Natural killer cell treated with Interleukin-12 subunit alpha and Interleukin-12 subunit beta and Interleukin-15 and Interleukin-18, amount 100 ng/mL, for 72 hours (primary cell): ENCODE data around the gene KIF20A. TPM values are rescaled to one million over a fixed set of nuclear protein-coding genes. Genes with fewer than 3 reads are reported as not detected.
"Not testable (repeated sequence)": the region's sequence is repeated elsewhere in the genome, so short reads cannot be mapped to it uniquely, and the experiment has no call there.

ENCODE experiments used
- ATAC-seq, 2 donors: fragments of 150-1000 bp; cut with Tn5 transposase in 1 of 2; sonication (Bioruptor Pico), chemical (Tn5 transposase) in 1 of 2; 2 replicates each; pipeline ENCODE4 v1.10.0; 2021
- DNase-seq: peaks from one replicate; pipeline ENCODE4 v3.0.0; 2022; ENCODE audit warnings: low spot score
- H3K27ac Mint-ChIP-seq, 2 donors: 1 replicate in 1 of 2; 2 replicates in 1 of 2; pipeline ENCODE4 v1.8.0; 2022; ENCODE audit warnings: mixed read lengths in 2 of 2, mild to moderate bottlenecking in 1 of 2, moderate library complexity in 1 of 2
- H3K27me3 Mint-ChIP-seq, 2 donors: 1 replicate in 1 of 2; 2 replicates in 1 of 2; pipeline ENCODE4 v1.8.0; 2022; ENCODE audit warnings: mixed read lengths in 2 of 2
- H3K36me3 Mint-ChIP-seq: one replicate; pipeline ENCODE4 v1.8.0; 2022; ENCODE audit warnings: mixed read lengths
- H3K4me1 Mint-ChIP-seq, 2 donors: 1 replicate in 1 of 2; 2 replicates in 1 of 2; pipeline ENCODE4 v1.8.0; 2022; ENCODE audit warnings: low read depth in 2 of 2, mixed read lengths in 2 of 2, mild to moderate bottlenecking in 1 of 2
- H3K4me3 Mint-ChIP-seq: one replicate; pipeline ENCODE4 v1.8.0; 2022; ENCODE audit warnings: mixed read lengths
- H3K9me3 Mint-ChIP-seq: 2 replicates; pipeline ENCODE4 v1.8.0; 2022; ENCODE audit warnings: mixed read lengths
- total RNA-seq, 2 donors: library from RNA; stranded (reverse); gene quantifications; one replicate each; pipeline ENCODE4 v1.2.3, GENCODE V29; 2022

The KIF20A gene
- total RNA-seq: 10 to 100 TPM; 23.5 to 43.0 TPM

- H3K27ac Mint-ChIP-seq: no peak within 1 kb of the TSS
- ATAC-seq (peak; percentile 93 to 96), DNase-seq (peak; percentile 93)
- no peak within 1 kb of the TSS for H3K4me3 Mint-ChIP-seq
- H3K4me1 Mint-ChIP-seq: peaks cover 0 to 15% of the 10 kb centered on the region in 2 donors
- peaks cover 4% of the 10 kb centered on the region for H3K36me3 Mint-ChIP-seq
- no peaks in the 10 kb centered on the region for H3K27me3 Mint-ChIP-seq
- H3K9me3 Mint-ChIP-seq: no peaks in the 10 kb centered on the region
Observed at GRCh38 chr5:138178516-138179276, at the start of gene KIF20A, which contains the start of gene BRD8. KIF20A (plus strand) TSS chr5:138179112; CDS start chr5:138179681, 569 bp downstream. BRD8 (minus strand) TSS chr5:138178630; CDS start chr5:138178614, 16 bp downstream.

- DNase-seq (no peak), ATAC-seq (no peak)
- H3K27ac Mint-ChIP-seq: no peak overlapping the region
- H3K36me3 Mint-ChIP-seq: no peaks in the 10 kb centered on the region
- H3K27me3 Mint-ChIP-seq: peaks cover 6 to 7% of the 10 kb centered on the region in 2 donors
- H3K4me3 Mint-ChIP-seq: no peak overlapping the region
- H3K4me1 Mint-ChIP-seq: peaks cover 3 to 7% of the 10 kb centered on the region in 2 donors
- no peaks in the 10 kb centered on the region for H3K9me3 Mint-ChIP-seq
Observed at GRCh38 chr5:138129347-138129746, 49.6 kb upstream of the KIF20A start.

GRCh38 chr5:138132543-138132942 lies 46.4 kb upstream of the KIF20A start:
- ATAC-seq: no peak
- Mint-ChIP-seq H3K36me3 (no peaks in the 10 kb centered on the region), H3K9me3 (no peaks in the 10 kb centered on the region), H3K4me3 (no peak overlapping the region), H3K27me3 (peaks cover 10 to 15% of the 10 kb centered on the region in 2 donors), H3K4me1 (peaks cover 3 to 7% of the 10 kb centered on the region in 2 donors), H3K27ac (no peak overlapping the region)
- DNase-seq: no peak

- no peak within 1 kb of the TSS for H3K4me3 Mint-ChIP-seq
- no peak for DNase-seq
- H3K4me1 Mint-ChIP-seq: no peaks in the 10 kb centered on the region
- peaks cover 12 to 36% of the 10 kb centered on the region in 2 donors for H3K27me3 Mint-ChIP-seq
- H3K27ac Mint-ChIP-seq: no peak within 1 kb of the TSS
- ATAC-seq: no peak
- no peaks in the 10 kb centered on the region for H3K36me3 Mint-ChIP-seq
- H3K9me3 Mint-ChIP-seq: no peaks in the 10 kb centered on the region
Observed at GRCh38 chr5:138138949-138139780, 39.7 kb upstream of the KIF20A start, which contains the start of gene NME5. NME5 (minus strand) TSS chr5:138139428; CDS start chr5:138138780, 648 bp downstream.

- H3K4me3 Mint-ChIP-seq: no peak overlapping the region
- no peaks in the 10 kb centered on the region for H3K9me3 Mint-ChIP-seq
- ATAC-seq (no peak), DNase-seq (no peak)
- H3K36me3 Mint-ChIP-seq: no peaks in the 10 kb centered on the region
- peaks cover 12 to 36% of the 10 kb centered on the region in 2 donors for H3K27me3 Mint-ChIP-seq
- no peak overlapping the region for H3K27ac Mint-ChIP-seq
- H3K4me1 Mint-ChIP-seq: no peaks in the 10 kb centered on the region
Observed at GRCh38 chr5:138139781-138140090, 39.2 kb upstream of the KIF20A start.

- DNase-seq: no peak
- Mint-ChIP-seq H3K27ac (no peak overlapping the region), H3K27me3 (peaks cover 12 to 36% of the 10 kb centered on the region in 2 donors), H3K4me3 (no peak overlapping the region), H3K36me3 (no peaks in the 10 kb centered on the region), H3K9me3 (no peaks in the 10 kb centered on the region), H3K4me1 (no peaks in the 10 kb centered on the region)
- no peak for ATAC-seq
Observed at GRCh38 chr5:138140268-138140667, 38.6 kb upstream of the KIF20A start.

- H3K9me3 Mint-ChIP-seq: no peaks in the 10 kb centered on the region
- H3K36me3 Mint-ChIP-seq: no peaks in the 10 kb centered on the region
- H3K4me1 Mint-ChIP-seq: no peaks in the 10 kb centered on the region
- ATAC-seq: no peak
- no peak overlapping the region for H3K4me3 Mint-ChIP-seq
- no peak for DNase-seq
- H3K27me3 Mint-ChIP-seq: peaks cover 8 to 28% of the 10 kb centered on the region in 2 donors
- H3K27ac Mint-ChIP-seq: no peak overlapping the region
Observed at GRCh38 chr5:138141734-138142133, 37.2 kb upstream of the KIF20A start.

- H3K36me3 Mint-ChIP-seq, H3K9me3 Mint-ChIP-seq, H3K4me1 Mint-ChIP-seq, DNase-seq, H3K4me3 Mint-ChIP-seq, ATAC-seq, H3K27ac Mint-ChIP-seq: not testable (repeated sequence)
- H3K27me3 Mint-ChIP-seq: peaks cover 4 to 18% of the 10 kb centered on the region in 2 donors
Observed at GRCh38 chr5:138143578-138143977, 35.3 kb upstream of the KIF20A start.

- Mint-ChIP-seq H3K27me3 (no peaks in the 10 kb centered on the region), H3K4me1 (no peaks in the 10 kb centered on the region), H3K4me3 (no peak overlapping the region), H3K27ac (no peak overlapping the region), H3K9me3 (no peaks in the 10 kb centered on the region), H3K36me3 (no peaks in the 10 kb centered on the region)
- ATAC-seq (no peak), DNase-seq (no peak)
Observed at GRCh38 chr5:138148811-138149210, 30.1 kb upstream of the KIF20A start.

GRCh38 chr5:138149530-138149929 lies 29.4 kb upstream of the KIF20A start:
- ATAC-seq: no peak
- Mint-ChIP-seq H3K4me1 (no peaks in the 10 kb centered on the region), H3K9me3 (no peaks in the 10 kb centered on the region)

GRCh38 chr5:138155977-138156376 lies 22.9 kb upstream of the KIF20A start:
- not testable (repeated sequence) for H3K9me3 Mint-ChIP-seq, H3K4me1 Mint-ChIP-seq, H3K27me3 Mint-ChIP-seq, H3K4me3 Mint-ChIP-seq, ATAC-seq, DNase-seq, H3K27ac Mint-ChIP-seq
- H3K36me3 Mint-ChIP-seq: peaks cover 24% of the 10 kb centered on the region

More at GRCh38 chr5:138149530-138149929, 29.4 kb upstream of the KIF20A start:
- no peak overlapping the region for H3K4me3 Mint-ChIP-seq
- H3K27me3 Mint-ChIP-seq: peaks cover 0 to 2% of the 10 kb centered on the region in 2 donors
- no peak overlapping the region for H3K27ac Mint-ChIP-seq
- no peak for DNase-seq
- H3K36me3 Mint-ChIP-seq: no peaks in the 10 kb centered on the region

- DNase-seq: no peak
- Mint-ChIP-seq H3K27me3 (peaks cover 0 to 2% of the 10 kb centered on the region in 2 donors), H3K36me3 (peaks cover 26% of the 10 kb centered on the region), H3K9me3 (no peaks in the 10 kb centered on the region), H3K4me1 (no peaks in the 10 kb centered on the region), H3K4me3 (no peak overlapping the region), H3K27ac (no peak overlapping the region)
- no peak for ATAC-seq
Observed at GRCh38 chr5:138157626-138158025, 21.3 kb upstream of the KIF20A start.

GRCh38 chr5:138159666-138160065 lies 19.2 kb upstream of the KIF20A start:
- no peak overlapping the region for H3K4me3 Mint-ChIP-seq
- ATAC-seq (no peak), DNase-seq (no peak)
- H3K27ac Mint-ChIP-seq: no peak overlapping the region
- no peaks in the 10 kb centered on the region for H3K27me3 Mint-ChIP-seq
- no peaks in the 10 kb centered on the region for H3K9me3 Mint-ChIP-seq
- H3K4me1 Mint-ChIP-seq: no peaks in the 10 kb centered on the region
- peaks cover 46% of the 10 kb centered on the region for H3K36me3 Mint-ChIP-seq

- no peak overlapping the region for H3K4me3 Mint-ChIP-seq
- no peak overlapping the region for H3K27ac Mint-ChIP-seq
- H3K4me1 Mint-ChIP-seq: no peaks in the 10 kb centered on the region
- peaks cover 54% of the 10 kb centered on the region for H3K36me3 Mint-ChIP-seq
- no peak for ATAC-seq
- no peak for DNase-seq
- H3K27me3 Mint-ChIP-seq: no peaks in the 10 kb centered on the region
- H3K9me3 Mint-ChIP-seq: no peaks in the 10 kb centered on the region
Observed at GRCh38 chr5:138160706-138161105, 18.2 kb upstream of the KIF20A start.
